Mammary epithelial cell (primary cell): ENCODE data around the gene BCL11B.

Experiments
- EZH2 ChIP-seq: IDR thresholded peaks from 2 replicates; pipeline ENCODE4 v1.6.1; 2012; ENCODE audit warnings: low read length, inconsistent platforms, borderline replicate concordance
- TF ChIP-seq, protein P1 (sequence below), 2 donors: IDR thresholded peaks in 1 of 2; conservative IDR thresholded peaks in 1 of 2; 2 replicates each; pipeline ENCODE4 v1.5.1; 2011 to 2012; ENCODE audit warnings: inconsistent platforms in 2 of 2, low read length in 2 of 2, mild to moderate bottlenecking in 2 of 2, control low read depth in 1 of 2, low read depth in 1 of 2; ENCODE audit not compliant: insufficient read depth in 1 of 2; ENCODE audit errors: extremely low read depth in 1 of 2

DNA sequence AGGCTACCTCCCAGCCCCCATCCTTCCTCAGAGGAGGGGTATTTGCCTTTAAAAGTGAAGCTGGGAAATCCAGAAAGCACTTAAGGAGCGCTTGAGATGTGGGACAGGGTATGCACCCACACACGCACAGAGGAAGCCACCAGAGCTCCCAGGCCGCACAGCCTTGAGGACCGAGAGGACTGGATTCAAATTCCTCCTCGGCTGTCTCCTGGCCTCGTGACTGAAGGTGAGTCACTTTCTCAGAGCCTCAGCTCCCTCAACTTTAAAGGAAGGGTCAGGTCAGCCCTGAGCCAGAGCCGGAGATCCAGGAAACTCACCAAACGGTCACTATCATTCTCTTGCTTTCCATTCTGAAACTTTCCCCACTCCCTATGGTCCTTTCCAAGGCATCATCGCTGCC, 37.6 kb downstream of the BCL11B start:
- TF ChIP-seq, protein P1, sequence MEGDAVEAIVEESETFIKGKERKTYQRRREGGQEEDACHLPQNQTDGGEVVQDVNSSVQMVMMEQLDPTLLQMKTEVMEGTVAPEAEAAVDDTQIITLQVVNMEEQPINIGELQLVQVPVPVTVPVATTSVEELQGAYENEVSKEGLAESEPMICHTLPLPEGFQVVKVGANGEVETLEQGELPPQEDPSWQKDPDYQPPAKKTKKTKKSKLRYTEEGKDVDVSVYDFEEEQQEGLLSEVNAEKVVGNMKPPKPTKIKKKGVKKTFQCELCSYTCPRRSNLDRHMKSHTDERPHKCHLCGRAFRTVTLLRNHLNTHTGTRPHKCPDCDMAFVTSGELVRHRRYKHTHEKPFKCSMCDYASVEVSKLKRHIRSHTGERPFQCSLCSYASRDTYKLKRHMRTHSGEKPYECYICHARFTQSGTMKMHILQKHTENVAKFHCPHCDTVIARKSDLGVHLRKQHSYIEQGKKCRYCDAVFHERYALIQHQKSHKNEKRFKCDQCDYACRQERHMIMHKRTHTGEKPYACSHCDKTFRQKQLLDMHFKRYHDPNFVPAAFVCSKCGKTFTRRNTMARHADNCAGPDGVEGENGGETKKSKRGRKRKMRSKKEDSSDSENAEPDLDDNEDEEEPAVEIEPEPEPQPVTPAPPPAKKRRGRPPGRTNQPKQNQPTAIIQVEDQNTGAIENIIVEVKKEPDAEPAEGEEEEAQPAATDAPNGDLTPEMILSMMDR (conservative IDR thresholded peaks at IDR 0.05 in 1 of 2, IDR thresholded peaks at IDR 0.05 in 1 of 2; ENCODE audit: extremely low read depth in 1 of 2, insufficient read depth in 1 of 2, low read depth in 1 of 2, low read length in 2 of 2), result no peak
- TF ChIP-seq EZH2, result no peak
